ENCODE data around the gene ATP11B. TPM values are rescaled to one million over a fixed set of nuclear protein-coding genes. Genes with fewer than 3 reads are reported as not detected.

The ATP11B gene
- 10 to 100 TPM; 86.6 to 92.3 TPM for total RNA-seq

DNA sequence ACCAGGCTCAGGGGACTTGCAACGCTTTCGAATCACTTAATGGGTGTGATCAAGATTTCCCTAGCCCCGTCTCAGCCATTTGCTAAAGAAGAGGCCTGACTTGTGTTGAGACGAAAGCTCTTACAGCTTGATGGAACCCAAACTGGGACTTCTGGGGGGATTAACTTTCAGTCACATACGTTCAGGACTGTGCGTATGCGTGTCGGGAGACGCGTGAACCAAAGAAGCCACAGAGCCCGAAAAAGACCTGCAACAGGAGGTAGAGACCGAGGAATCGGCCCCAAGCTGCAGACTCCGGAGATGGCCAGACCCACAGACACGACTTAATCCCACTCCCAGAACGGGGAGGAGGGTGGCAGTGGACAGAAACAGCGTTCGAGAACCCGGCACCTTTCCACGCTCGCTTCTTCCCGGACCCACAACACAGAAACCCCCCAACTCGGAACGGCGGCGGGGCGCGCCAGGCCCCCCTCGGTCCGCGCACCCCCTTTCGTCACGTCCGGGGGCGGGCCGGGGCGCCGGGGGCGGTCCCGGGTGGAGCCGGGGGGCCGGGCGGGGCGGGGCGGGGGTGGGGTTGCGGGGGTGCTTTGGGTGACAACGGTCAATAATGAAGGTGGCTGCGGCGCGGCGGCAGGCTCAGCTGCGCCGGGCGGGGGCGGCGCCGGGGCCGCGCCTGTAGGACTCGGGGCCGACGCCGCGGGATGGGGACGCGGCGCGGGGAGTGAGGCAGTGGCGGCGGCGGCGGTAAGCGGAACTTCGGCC is at the start of gene ATP11B:
Gene ATP11B, plus strand, starts transcription at position 604 of the 762 bp plus-strand sequence. CDS start 256 bp downstream, outside the sequence.
- CTCF ChIA-PET = no interaction called here
- Mint-ChIP-seq H3K36me3 (ENCODE audit: low read depth) (peaks cover 9% of the 10 kb centered on the region), H3K4me3 (peak within 1 kb of the TSS; percentile 99), H3K27me3 (ENCODE audit: low read depth) (no peaks in the 10 kb centered on the region), H3K27ac (peak within 1 kb of the TSS; percentile 97), H3K9me3 (no peaks in the 10 kb centered on the region), H3K4me1 (ENCODE audit: low read depth) (peaks cover 25% of the 10 kb centered on the region)
- DNase-seq = peak; percentile 70
- intact Hi-C loops (cut with micrococcal nuclease) = loop anchor here (1.0 to 10.0 kb wide), 6 partner anchors 306 to 1528 kb away; partner anchors contain the start of genes KLHL24, MCCC1 and MCF2L2

DNA sequence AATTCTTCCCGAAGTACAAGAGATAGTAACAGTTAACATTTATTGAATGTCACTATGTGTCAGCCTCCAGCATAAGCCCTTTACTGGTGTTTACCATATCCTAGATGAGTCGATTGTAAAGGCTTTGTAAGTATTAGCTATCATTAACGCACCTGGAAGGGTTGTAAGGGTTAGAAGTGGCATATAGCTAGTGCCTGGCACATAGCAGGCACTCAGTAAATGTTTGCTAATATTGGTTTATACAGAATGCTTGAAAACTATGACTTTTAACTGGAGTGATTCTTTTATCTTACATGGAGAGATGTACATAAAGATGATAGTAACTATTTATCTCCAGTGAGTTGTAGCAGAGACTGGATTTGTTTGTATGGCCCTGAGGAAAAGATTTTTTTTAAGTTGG is 46.3 kb upstream of the ATP11B start:
- H3K4me3 Mint-ChIP-seq = no peak overlapping the region
- no peaks in the 10 kb centered on the region for H3K4me1 Mint-ChIP-seq (ENCODE audit: low read depth)
- CTCF ChIA-PET = interaction anchor here (1.6 kb wide), 1 partner anchor 11 kb away, joined by 3 read pairs; no protein-coding TSS in a partner anchor
- intact Hi-C loops (cut with micrococcal nuclease) = no loop called here
- H3K9me3 Mint-ChIP-seq = no peaks in the 10 kb centered on the region
- no peaks in the 10 kb centered on the region for H3K27me3 Mint-ChIP-seq (ENCODE audit: low read depth)
- DNase-seq = no peak
- H3K36me3 Mint-ChIP-seq (ENCODE audit: low read depth) = no peaks in the 10 kb centered on the region
- H3K27ac Mint-ChIP-seq = no peak overlapping the region

- H3K4me1 Mint-ChIP-seq (ENCODE audit: low read depth) = no peaks in the 10 kb centered on the region
- no peaks in the 10 kb centered on the region for H3K9me3 Mint-ChIP-seq
- H3K27me3 Mint-ChIP-seq (ENCODE audit: low read depth) = peaks cover 3% of the 10 kb centered on the region
- intact Hi-C loops (cut with micrococcal nuclease) = no loop called here
- H3K27ac Mint-ChIP-seq = no peak overlapping the region
- no peaks in the 10 kb centered on the region for H3K36me3 Mint-ChIP-seq (ENCODE audit: low read depth)
- CTCF ChIA-PET = no interaction called here
- DNase-seq = no peak
- no peak overlapping the region for H3K4me3 Mint-ChIP-seq
Measured at GRCh38 chr3:182755308-182755707, 38.0 kb upstream of the ATP11B start.

DNA sequence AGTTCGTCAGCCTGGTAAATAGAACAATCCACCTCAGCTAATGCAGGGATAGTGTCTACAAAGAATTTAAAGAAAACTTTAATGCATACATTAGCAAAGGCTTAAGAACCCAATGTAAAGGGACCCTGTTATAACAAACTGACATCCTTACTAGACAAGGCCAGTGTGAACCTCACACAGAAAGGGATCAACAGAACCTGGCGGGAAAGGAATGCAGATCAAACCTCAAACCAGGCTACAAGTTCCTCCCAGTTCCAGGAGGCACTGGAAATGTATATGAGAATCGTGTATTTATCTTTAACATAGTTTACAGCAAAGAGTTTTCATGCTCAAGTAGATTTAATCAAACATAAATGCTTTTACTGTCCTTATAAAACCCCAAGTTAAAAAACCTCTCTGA is 37.6 kb upstream of the ATP11B start:
- intact Hi-C loops (cut with micrococcal nuclease) = no loop called here
- Mint-ChIP-seq H3K9me3 (no peaks in the 10 kb centered on the region), H3K4me1 (ENCODE audit: low read depth) (no peaks in the 10 kb centered on the region), H3K36me3 (ENCODE audit: low read depth) (no peaks in the 10 kb centered on the region), H3K27ac (no peak overlapping the region), H3K27me3 (ENCODE audit: low read depth) (peaks cover 3% of the 10 kb centered on the region), H3K4me3 (no peak overlapping the region)
- DNase-seq = no peak
- CTCF ChIA-PET = no interaction called here

DNA sequence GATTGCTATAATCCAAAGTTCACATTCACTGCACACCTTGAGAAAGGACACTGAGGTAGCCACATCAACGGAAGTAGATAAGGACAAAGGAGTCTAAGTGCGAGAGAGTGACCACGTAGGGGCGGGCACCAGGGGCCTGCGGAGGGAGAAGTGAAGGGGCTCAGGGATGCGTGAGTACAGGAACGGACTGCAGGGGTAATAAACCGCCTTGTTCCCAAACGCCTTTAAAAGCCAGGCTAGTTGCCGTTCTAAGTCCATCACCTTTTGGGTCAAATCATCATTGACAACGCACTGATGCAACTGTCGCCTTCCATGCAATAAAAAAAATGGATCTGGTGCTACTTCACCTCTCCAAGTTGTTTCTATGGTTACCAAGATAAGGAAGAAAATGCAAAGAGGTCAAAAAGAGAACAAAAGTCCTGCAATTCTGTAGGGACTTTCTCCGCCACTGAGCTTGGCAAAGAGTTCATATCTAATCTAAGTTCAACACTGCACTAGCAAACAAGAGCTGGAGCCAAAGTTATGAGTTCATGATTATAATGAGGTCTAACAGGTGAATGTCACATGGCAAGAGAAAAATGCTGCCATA is 32.6 kb upstream of the ATP11B start:
- no peaks in the 10 kb centered on the region for H3K36me3 Mint-ChIP-seq (ENCODE audit: low read depth)
- CTCF ChIA-PET = no interaction called here
- H3K27ac Mint-ChIP-seq = no peak overlapping the region
- H3K9me3 Mint-ChIP-seq = no peaks in the 10 kb centered on the region
- H3K4me1 Mint-ChIP-seq (ENCODE audit: low read depth) = no peaks in the 10 kb centered on the region
- H3K4me3 Mint-ChIP-seq = no peak overlapping the region
- DNase-seq = no peak
- intact Hi-C loops (cut with micrococcal nuclease) = no loop called here
- H3K27me3 Mint-ChIP-seq (ENCODE audit: low read depth) = peaks cover 3% of the 10 kb centered on the region

- H3K4me1 Mint-ChIP-seq (ENCODE audit: low read depth) = no peaks in the 10 kb centered on the region
- no peaks in the 10 kb centered on the region for H3K27me3 Mint-ChIP-seq (ENCODE audit: low read depth)
- no peaks in the 10 kb centered on the region for H3K9me3 Mint-ChIP-seq
- CTCF ChIA-PET = no interaction called here
- H3K36me3 Mint-ChIP-seq (ENCODE audit: low read depth) = no peaks in the 10 kb centered on the region
- intact Hi-C loops (cut with micrococcal nuclease) = no loop called here
- H3K27ac Mint-ChIP-seq = no peak overlapping the region
- DNase-seq = no peak
- no peak overlapping the region for H3K4me3 Mint-ChIP-seq
Measured at GRCh38 chr3:182763896-182764295, 29.4 kb upstream of the ATP11B start.

DNA sequence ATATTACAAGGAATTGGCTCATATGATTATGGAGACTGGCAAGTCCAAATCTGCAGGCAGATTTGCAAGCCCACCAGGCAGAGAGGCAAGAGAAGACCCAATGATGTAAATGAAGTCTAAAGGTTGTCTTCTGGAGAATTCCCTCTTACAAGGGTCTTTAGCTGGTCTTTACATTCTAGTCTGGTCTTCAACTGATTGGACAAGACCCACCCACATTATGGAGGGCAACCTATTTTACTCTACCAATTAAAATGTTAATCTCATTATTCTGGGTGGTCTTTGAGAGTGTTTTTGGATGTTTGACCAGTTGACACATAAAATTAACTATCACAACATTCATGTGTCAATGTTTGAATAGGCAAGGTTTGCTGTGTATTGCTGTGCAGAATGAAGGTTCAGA is 28.0 kb upstream of the ATP11B start:
- H3K36me3 Mint-ChIP-seq (ENCODE audit: low read depth) = no peaks in the 10 kb centered on the region
- no peak overlapping the region for H3K4me3 Mint-ChIP-seq
- no peak for DNase-seq
- H3K27ac Mint-ChIP-seq = no peak overlapping the region
- intact Hi-C loops (cut with micrococcal nuclease) = no loop called here
- no peaks in the 10 kb centered on the region for H3K4me1 Mint-ChIP-seq (ENCODE audit: low read depth)
- no peaks in the 10 kb centered on the region for H3K27me3 Mint-ChIP-seq (ENCODE audit: low read depth)
- CTCF ChIA-PET = no interaction called here
- H3K9me3 Mint-ChIP-seq = no peaks in the 10 kb centered on the region

- H3K27me3 Mint-ChIP-seq (ENCODE audit: low read depth) = no peaks in the 10 kb centered on the region
Measured at GRCh38 chr3:182766099-182766498, 27.2 kb upstream of the ATP11B start.

DNA sequence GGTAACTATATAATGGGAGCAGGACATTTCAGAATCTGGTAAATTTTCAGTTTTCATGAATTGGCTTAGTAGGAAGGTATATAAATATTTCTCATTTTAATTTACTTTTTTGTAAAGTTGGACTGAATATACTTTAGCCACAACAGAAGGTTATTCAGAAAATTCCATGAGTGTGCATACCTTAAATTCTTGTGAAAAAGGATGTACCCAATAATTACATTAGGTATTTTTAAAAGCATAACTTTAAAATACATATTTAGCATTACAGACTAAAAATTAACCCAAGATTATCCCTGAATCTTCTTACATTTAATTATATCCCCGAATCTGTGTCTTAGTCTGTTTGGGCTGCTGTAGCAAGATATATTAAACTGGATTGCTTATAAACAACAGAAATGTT is 24.9 kb upstream of the ATP11B start:
- H3K9me3 Mint-ChIP-seq = no peaks in the 10 kb centered on the region
- no peaks in the 10 kb centered on the region for H3K4me1 Mint-ChIP-seq (ENCODE audit: low read depth)
- H3K27me3 Mint-ChIP-seq (ENCODE audit: low read depth) = no peaks in the 10 kb centered on the region
- CTCF ChIA-PET = no interaction called here
- no peak overlapping the region for H3K4me3 Mint-ChIP-seq
- H3K36me3 Mint-ChIP-seq (ENCODE audit: low read depth) = no peaks in the 10 kb centered on the region
- intact Hi-C loops (cut with micrococcal nuclease) = no loop called here
- H3K27ac Mint-ChIP-seq = no peak overlapping the region
- DNase-seq = no peak

More at GRCh38 chr3:182766099-182766498, 27.2 kb upstream of the ATP11B start:
- Mint-ChIP-seq H3K27ac (no peak overlapping the region), H3K36me3 (ENCODE audit: low read depth) (no peaks in the 10 kb centered on the region), H3K4me1 (ENCODE audit: low read depth) (no peaks in the 10 kb centered on the region), H3K9me3 (no peaks in the 10 kb centered on the region), H3K4me3 (no peak overlapping the region)
- DNase-seq = no peak
- CTCF ChIA-PET = interaction anchor here (0.5 kb wide), 1 partner anchor 1982 kb away, joined by 3 read pairs; no protein-coding TSS in a partner anchor
- intact Hi-C loops (cut with micrococcal nuclease) = no loop called here

DNA sequence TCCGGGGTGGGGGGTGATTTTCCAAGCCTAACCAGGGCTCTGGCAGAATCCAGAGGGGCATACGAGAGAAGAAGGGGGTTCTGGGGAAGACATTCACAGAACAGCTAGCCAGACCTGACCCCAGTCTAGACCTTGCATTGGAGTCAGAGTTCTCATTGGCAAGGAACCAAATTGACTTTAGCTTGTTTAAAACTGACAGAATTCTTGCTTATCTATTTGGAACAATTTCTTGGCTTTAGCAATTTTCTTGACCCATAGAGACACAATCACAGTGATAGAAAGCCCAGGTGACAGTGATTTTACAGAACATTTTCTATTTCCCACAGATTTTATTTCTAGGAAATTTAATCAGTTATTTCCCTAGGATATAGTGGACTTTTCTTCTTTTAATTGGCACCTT is 23.6 kb upstream of the ATP11B start:
- Mint-ChIP-seq H3K27me3 (ENCODE audit: low read depth) (no peaks in the 10 kb centered on the region), H3K36me3 (ENCODE audit: low read depth) (peaks cover 2% of the 10 kb centered on the region), H3K27ac (no peak overlapping the region), H3K4me3 (no peak overlapping the region), H3K9me3 (no peaks in the 10 kb centered on the region), H3K4me1 (ENCODE audit: low read depth) (no peaks in the 10 kb centered on the region)
- DNase-seq = no peak
- CTCF ChIA-PET = interaction anchor here (1.2 kb wide), 1 partner anchor 67 kb away, joined by 3 read pairs; no protein-coding TSS in a partner anchor
- intact Hi-C loops (cut with micrococcal nuclease) = no loop called here

GRCh38 chr3:182782149-182782548 is 11.2 kb upstream of the ATP11B start:
- intact Hi-C loops (cut with micrococcal nuclease) = no loop called here
- Mint-ChIP-seq H3K27ac (no peak overlapping the region), H3K36me3 (ENCODE audit: low read depth) (no peaks in the 10 kb centered on the region), H3K27me3 (ENCODE audit: low read depth) (peaks cover 7% of the 10 kb centered on the region), H3K4me3 (no peak overlapping the region), H3K4me1 (ENCODE audit: low read depth) (peaks cover 14% of the 10 kb centered on the region), H3K9me3 (no peaks in the 10 kb centered on the region)
- CTCF ChIA-PET = interaction anchor here (0.7 kb wide), 1 partner anchor 66 kb away, joined by 3 read pairs; no protein-coding TSS in a partner anchor
- DNase-seq = no peak

DNA sequence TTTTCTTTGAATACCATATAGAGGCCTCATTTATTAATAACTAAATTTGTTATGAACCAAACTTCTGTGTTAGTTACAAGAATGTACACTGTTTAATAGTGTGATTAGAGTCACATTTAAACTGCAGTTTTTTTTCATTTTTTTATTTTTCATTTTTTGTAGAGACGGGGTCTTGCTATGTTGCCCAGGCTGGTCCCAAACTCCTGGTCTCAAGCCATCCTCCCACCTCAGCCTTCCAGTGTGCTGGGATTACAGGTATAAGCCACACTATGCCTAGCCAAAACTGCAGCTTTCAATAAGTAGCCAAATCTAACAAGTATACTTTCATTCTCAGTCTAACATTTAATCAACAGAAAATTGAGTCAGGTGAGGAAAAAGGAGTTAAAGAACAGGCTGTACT is 10.2 kb upstream of the ATP11B start:
- Mint-ChIP-seq H3K9me3 (no peaks in the 10 kb centered on the region), H3K27ac (no peak overlapping the region), H3K36me3 (ENCODE audit: low read depth) (no peaks in the 10 kb centered on the region), H3K4me3 (no peak overlapping the region), H3K4me1 (ENCODE audit: low read depth) (peaks cover 19% of the 10 kb centered on the region), H3K27me3 (ENCODE audit: low read depth) (peaks cover 7% of the 10 kb centered on the region)
- DNase-seq = no peak
- CTCF ChIA-PET = no interaction called here
- intact Hi-C loops (cut with micrococcal nuclease) = no loop called here

- H3K4me3 Mint-ChIP-seq = no peak overlapping the region
- no peak overlapping the region for H3K27ac Mint-ChIP-seq
- intact Hi-C loops (cut with micrococcal nuclease) = no loop called here
- CTCF ChIA-PET = no interaction called here
- no peaks in the 10 kb centered on the region for H3K36me3 Mint-ChIP-seq (ENCODE audit: low read depth)
- DNase-seq = no peak
- peaks cover 7% of the 10 kb centered on the region for H3K27me3 Mint-ChIP-seq (ENCODE audit: low read depth)
- H3K9me3 Mint-ChIP-seq = no peaks in the 10 kb centered on the region
- H3K4me1 Mint-ChIP-seq (ENCODE audit: low read depth) = peaks cover 22% of the 10 kb centered on the region
Measured at GRCh38 chr3:182784542-182784941, 8.8 kb upstream of the ATP11B start.
